HepG2 (cell line): Measurements from ENCODE around the gene GSDMA. TPM values are rescaled to one million over a fixed set of nuclear protein-coding genes. Genes with fewer than 3 reads are reported as not detected.

ENCODE experiments used
- ARNTL ChIP-seq: sonication (generic); formaldehyde crosslinking; IDR thresholded peaks from 2 replicates; pipeline ENCODE4 v1.4.0; 2020; ENCODE audit warnings: mild to moderate bottlenecking, missing genetic modification reagents
- FOSL2 ChIP-seq: sonication (generic); formaldehyde crosslinking; IDR thresholded peaks from 2 replicates; pipeline ENCODE4 v1.4.0; 2020; ENCODE audit warnings: missing genetic modification reagents
- FOXP1 ChIP-seq, 2 experiments: fragments of 450-650 bp in 1 of 2; IDR thresholded peaks; 2 replicates each; pipeline ENCODE4 v1.6.1; 2017 to 2018; ENCODE audit warnings: antibody characterized with exemption in 1 of 2
- GATAD2A ChIP-seq: IDR thresholded peaks from 2 replicates; pipeline ENCODE4 v1.6.1; 2016
- GPN1 ChIP-seq: sonication (generic); formaldehyde crosslinking; IDR thresholded peaks from 2 replicates; pipeline ENCODE4 v1.5.1; 2020; ENCODE audit warnings: missing genetic modification reagents, borderline replicate concordance
- HDAC2 ChIP-seq: sonication (generic); formaldehyde crosslinking; IDR thresholded peaks from 2 replicates; pipeline ENCODE4 v1.4.0; 2020; ENCODE audit warnings: missing genetic modification reagents
- HNRNPLL ChIP-seq: fragments of 200-400 bp; formaldehyde crosslinking; IDR thresholded peaks from 2 replicates; pipeline ENCODE4 v1.6.1; 2017; ENCODE audit warnings: mild to moderate bottlenecking, low read depth, low read length; ENCODE audit not compliant: poor library complexity, severe bottlenecking
- MEIS2 ChIP-seq: sonication (generic); formaldehyde crosslinking; IDR thresholded peaks from 2 replicates; pipeline ENCODE4 v1.9.0; 2021; ENCODE audit warnings: mild to moderate bottlenecking, missing genetic modification reagents
- SIN3B ChIP-seq: fragments of 150-350 bp; IDR thresholded peaks from 2 replicates; pipeline ENCODE4 v1.6.1; 2014; ENCODE audit warnings: low read length
- SMYD3 ChIP-seq: sonication (generic); formaldehyde crosslinking; IDR thresholded peaks from 2 replicates; pipeline ENCODE4 v1.8.1; 2023; ENCODE audit warnings: mild to moderate bottlenecking, missing genetic modification reagents
- SRSF9 ChIP-seq: fragments of 200-400 bp; formaldehyde crosslinking; IDR thresholded peaks from 2 replicates; pipeline ENCODE4 v1.6.1; 2018; ENCODE audit warnings: borderline replicate concordance, mild to moderate bottlenecking, low read depth, low read length; ENCODE audit not compliant: insufficient read depth, poor library complexity, severe bottlenecking
- ZBTB7A ChIP-seq: sonication (generic); formaldehyde crosslinking; IDR thresholded peaks from 2 replicates; pipeline ENCODE4 v1.8.0; 2022; ENCODE audit warnings: mild to moderate bottlenecking, missing genetic modification reagents
- ZEB1 ChIP-seq: IDR thresholded peaks from 2 replicates; pipeline ENCODE4 v1.6.1; 2012; ENCODE audit warnings: mild to moderate bottlenecking, low read depth, inconsistent platforms; ENCODE audit not compliant: insufficient replicate concordance
- ZFP36L2 ChIP-seq: sonication (generic); formaldehyde crosslinking; IDR thresholded peaks from 2 replicates; pipeline ENCODE4 v1.4.0; 2020; ENCODE audit warnings: missing genetic modification reagents
- ZNF251 ChIP-seq: sonication (generic); formaldehyde crosslinking; IDR thresholded peaks from 2 replicates; pipeline ENCODE4 v1.9.0; 2021; ENCODE audit warnings: mild to moderate bottlenecking, missing genetic modification reagents
- ZNF329 ChIP-seq: sonication (generic); formaldehyde crosslinking; IDR thresholded peaks from 2 replicates; pipeline ENCODE4 v1.9.0; 2021; ENCODE audit warnings: low read depth, mild to moderate bottlenecking, missing genetic modification reagents
- ZNF556 ChIP-seq: sonication (generic); formaldehyde crosslinking; IDR thresholded peaks from 2 replicates; pipeline ENCODE4 v1.4.0; 2020; ENCODE audit warnings: mild to moderate bottlenecking, missing genetic modification reagents, borderline replicate concordance
- polyA plus RNA-seq, 8 experiments: library from polyadenylated mRNA; depleted of rRNA in 3 of 8; stranded (reverse) in 7 of 8; unstranded in 1 of 8; fragments of >200 nt; fragmentation: Illumina TruSeq in 4 of 8; extraction: Trizol in 4 of 8; gene quantifications; 2 replicates each; pipeline versions ENCODE4 v1.2.1 to v1.2.3, GENCODE V29; 2011 to 2016; ENCODE audit warnings: low read depth in 4 of 8, missing spikeins in 1 of 8, mixed read lengths in 1 of 8; ENCODE audit not compliant: insufficient read depth in 1 of 8
- total RNA-seq, 5 experiments: library from RNA; depleted of rRNA; stranded (reverse); fragments of >200 nt; fragmentation: Illumina TruSeq; extraction: Trizol; gene quantifications; 2 replicates each; pipeline ENCODE4 v1.2.3, GENCODE V29; 2016; ENCODE audit warnings: low read depth in 1 of 5
- TF ChIP-seq, protein P1 (sequence below): sonication (generic); formaldehyde crosslinking; IDR thresholded peaks from 2 replicates; pipeline ENCODE4 v1.8.0; 2022; ENCODE audit warnings: mild to moderate bottlenecking, missing genetic modification reagents, borderline replicate concordance
- TF ChIP-seq, protein P2 (sequence below): IDR thresholded peaks from 2 replicates; pipeline ENCODE4 v1.6.1; 2016
- TF ChIP-seq, protein P3 (sequence below): sonication (generic); formaldehyde crosslinking; IDR thresholded peaks from 2 replicates; pipeline ENCODE4 v1.5.0; 2020; ENCODE audit warnings: mild to moderate bottlenecking, missing genetic modification reagents
- TF ChIP-seq, protein P4 (sequence below): sonication (generic); formaldehyde crosslinking; IDR thresholded peaks from 2 replicates; pipeline ENCODE4 v1.9.0; 2021; ENCODE audit warnings: missing genetic modification reagents, mild to moderate bottlenecking, borderline replicate concordance
- TF ChIP-seq, protein P5 (sequence below): sonication (generic); formaldehyde crosslinking; IDR thresholded peaks from 2 replicates; pipeline ENCODE4 v1.8.1; 2023; ENCODE audit warnings: mild to moderate bottlenecking, missing genetic modification reagents, borderline replicate concordance

The GSDMA gene
- total and polyA plus RNA-seq, 2 of the 13 experiments (the other 11 are each of a cell fraction or from before 2014, with no cell fraction given): not detected

DNA sequence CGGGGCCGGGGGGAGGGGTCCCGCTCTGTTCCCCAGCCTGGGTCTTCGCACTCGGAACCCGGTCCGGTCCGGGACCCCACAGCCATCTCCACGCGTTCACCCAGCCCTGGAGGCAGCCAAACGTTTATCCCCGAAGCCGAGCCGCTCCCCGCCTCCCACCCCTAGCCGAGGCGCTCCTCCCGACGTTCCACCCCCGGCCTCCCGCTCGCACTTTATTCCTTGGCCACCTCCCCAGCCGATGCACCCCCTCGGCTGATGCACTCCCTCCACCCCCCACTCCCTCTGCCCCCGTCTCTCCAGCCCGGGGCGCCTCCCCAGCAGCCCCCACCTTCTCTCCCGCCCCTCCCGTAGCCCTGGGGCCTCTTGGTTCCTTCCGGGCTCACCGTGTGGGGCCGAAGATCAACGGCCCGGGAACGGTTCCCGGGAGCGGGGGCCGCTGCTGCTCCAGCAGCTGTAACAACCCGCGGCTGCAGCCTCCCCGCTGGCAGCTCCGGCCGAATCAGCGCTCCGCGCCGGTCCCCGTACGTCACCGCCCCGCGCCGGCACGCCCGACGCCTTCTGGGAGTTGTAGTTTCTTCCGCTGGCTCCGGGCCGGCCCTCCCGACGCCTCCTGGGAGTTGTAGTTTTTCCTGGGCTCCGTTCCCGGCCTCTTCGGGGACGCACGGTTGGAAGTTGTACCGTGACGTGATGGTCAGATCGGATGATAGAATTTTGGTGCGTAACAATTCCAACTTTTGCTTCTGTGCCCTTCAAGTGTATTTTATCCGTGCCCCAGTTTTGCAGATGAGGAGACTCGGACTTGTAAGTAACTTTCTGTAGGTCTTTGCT lies 35.5 kb upstream of the GSDMA start, which contains the start of the genes LRRC3C and ORMDL3 (continued):
- TF ChIP-seq, protein P1, sequence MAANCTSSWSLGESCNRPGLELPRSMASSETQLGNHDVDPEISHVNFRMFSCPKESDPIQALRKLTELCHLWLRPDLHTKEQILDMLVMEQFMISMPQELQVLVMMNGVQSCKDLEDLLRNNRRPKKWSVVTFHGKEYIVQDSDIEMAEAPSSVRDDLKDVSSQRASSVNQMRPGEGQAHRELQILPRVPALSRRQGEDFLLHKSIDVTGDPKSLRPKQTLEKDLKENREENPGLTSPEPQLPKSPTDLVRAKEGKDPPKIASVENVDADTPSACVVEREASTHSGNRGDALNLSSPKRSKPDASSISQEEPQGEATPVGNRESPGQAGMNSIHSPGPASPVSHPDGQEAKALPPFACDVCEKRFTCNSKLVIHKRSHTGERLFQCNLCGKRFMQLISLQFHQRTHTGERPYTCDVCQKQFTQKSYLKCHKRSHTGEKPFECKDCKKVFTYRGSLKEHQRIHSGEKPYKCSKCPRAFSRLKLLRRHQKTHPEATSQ (CRISPR knock-in tag): no peak
- TF ChIP-seq MEIS2 (CRISPR knock-in tag) (0 out of 2 replicates have a peak, but pooled peaks have one; percentile 14), ZEB1 (peak; percentile 23), ZNF251 (no peak), ZFP36L2 (peak; percentile 66; the same call in 1 of the 2 replicates), SIN3B (peak; percentile 77), ZNF556 (CRISPR knock-in tag) (peak; percentile 77; the same call in 1 of the 2 replicates), SMYD3 (CRISPR knock-in tag) (peak; percentile 58), GPN1 (CRISPR knock-in tag) (no peak), GATAD2A (CRISPR knock-in tag) (peak; percentile 68), FOXP1 (IDR thresholded peaks at IDR 0.05) (no peak), FOXP1 (CRISPR knock-in tag; IDR thresholded peaks at IDR 0.05) (no peak; the same call in 1 of the 2 replicates), ZBTB7A (CRISPR knock-in tag) (no peak; the same call in 1 of the 2 replicates), SRSF9 (no peak), ARNTL (CRISPR knock-in tag) (peak; percentile 59), FOSL2 (CRISPR knock-in tag) (peak; percentile 63), HDAC2 (CRISPR knock-in tag) (peak; percentile 68), HNRNPLL (peak; percentile 24), ZNF329 (CRISPR knock-in tag) (peak; percentile 63; the same call in 1 of the 2 replicates)
- TF ChIP-seq, protein P2, sequence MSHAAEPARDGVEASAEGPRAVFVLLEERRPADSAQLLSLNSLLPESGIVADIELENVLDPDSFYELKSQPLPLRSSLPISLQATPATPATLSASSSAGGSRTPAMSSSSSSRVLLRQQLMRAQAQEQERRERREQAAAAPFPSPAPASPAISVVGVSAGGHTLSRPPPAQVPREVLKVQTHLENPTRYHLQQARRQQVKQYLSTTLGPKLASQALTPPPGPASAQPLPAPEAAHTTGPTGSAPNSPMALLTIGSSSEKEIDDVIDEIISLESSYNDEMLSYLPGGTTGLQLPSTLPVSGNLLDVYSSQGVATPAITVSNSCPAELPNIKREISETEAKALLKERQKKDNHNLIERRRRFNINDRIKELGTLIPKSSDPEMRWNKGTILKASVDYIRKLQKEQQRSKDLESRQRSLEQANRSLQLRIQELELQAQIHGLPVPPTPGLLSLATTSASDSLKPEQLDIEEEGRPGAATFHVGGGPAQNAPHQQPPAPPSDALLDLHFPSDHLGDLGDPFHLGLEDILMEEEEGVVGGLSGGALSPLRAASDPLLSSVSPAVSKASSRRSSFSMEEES (CRISPR knock-in tag): peak; percentile 15; the same call in 1 of the 2 replicates
- TF ChIP-seq, protein P3, sequence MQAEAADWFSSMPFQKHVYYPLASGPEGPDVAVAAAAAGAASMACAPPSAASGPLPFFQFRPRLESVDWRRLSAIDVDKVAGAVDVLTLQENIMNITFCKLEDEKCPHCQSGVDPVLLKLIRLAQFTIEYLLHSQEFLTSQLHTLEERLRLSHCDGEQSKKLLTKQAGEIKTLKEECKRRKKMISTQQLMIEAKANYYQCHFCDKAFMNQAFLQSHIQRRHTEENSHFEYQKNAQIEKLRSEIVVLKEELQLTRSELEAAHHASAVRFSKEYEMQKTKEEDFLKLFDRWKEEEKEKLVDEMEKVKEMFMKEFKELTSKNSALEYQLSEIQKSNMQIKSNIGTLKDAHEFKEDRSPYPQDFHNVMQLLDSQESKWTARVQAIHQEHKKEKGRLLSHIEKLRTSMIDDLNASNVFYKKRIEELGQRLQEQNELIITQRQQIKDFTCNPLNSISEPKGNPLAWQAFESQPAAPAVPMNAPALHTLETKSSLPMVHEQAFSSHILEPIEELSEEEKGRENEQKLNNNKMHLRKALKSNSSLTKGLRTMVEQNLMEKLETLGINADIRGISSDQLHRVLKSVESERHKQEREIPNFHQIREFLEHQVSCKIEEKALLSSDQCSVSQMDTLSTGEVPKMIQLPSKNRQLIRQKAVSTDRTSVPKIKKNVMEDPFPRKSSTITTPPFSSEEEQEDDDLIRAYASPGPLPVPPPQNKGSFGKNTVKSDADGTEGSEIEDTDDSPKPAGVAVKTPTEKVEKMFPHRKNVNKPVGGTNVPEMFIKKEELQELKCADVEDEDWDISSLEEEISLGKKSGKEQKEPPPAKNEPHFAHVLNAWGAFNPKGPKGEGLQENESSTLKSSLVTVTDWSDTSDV (CRISPR knock-in tag): peak; percentile 77; the same call in 1 of the 2 replicates
- TF ChIP-seq, protein P4, sequence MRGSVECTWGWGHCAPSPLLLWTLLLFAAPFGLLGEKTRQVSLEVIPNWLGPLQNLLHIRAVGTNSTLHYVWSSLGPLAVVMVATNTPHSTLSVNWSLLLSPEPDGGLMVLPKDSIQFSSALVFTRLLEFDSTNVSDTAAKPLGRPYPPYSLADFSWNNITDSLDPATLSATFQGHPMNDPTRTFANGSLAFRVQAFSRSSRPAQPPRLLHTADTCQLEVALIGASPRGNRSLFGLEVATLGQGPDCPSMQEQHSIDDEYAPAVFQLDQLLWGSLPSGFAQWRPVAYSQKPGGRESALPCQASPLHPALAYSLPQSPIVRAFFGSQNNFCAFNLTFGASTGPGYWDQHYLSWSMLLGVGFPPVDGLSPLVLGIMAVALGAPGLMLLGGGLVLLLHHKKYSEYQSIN (CRISPR knock-in tag): no peak
- TF ChIP-seq, protein P5, sequence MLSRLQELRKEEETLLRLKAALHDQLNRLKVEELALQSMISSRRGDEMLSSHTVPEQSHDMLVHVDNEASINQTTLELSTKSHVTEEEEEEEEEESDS: no peak
